Measurements from ENCODE around the gene SLC35E4.
"Not testable (repeated sequence)": the region's sequence is repeated elsewhere in the genome, so short reads cannot be mapped to it uniquely, and the experiment has no call there.

SLC35E4 gene

GRCh38 chr22:30635273-30636225, at the start of gene SLC35E4:
TSS of gene SLC35E4 (plus strand) at chr22:30635781. CDS start at chr22:30636451, 670 bp downstream.
- peak; percentile 96 for DNase-seq (ENCODE audit: low spot score)

- no peak for DNase-seq (ENCODE audit: low spot score)
Observed at GRCh38 chr22:30586414-30586813, 49.2 kb upstream of the SLC35E4 start.

GRCh38 chr22:30591191-30591587, 44.4 kb upstream of the SLC35E4 start:
- no peak for DNase-seq (ENCODE audit: low spot score)

GRCh38 chr22:30591588-30592359, 43.8 kb upstream of the SLC35E4 start, which contains the start of gene PES1:
TSS of gene PES1 (minus strand) at chr22:30591910. CDS start at chr22:30591833, 77 bp downstream.
- peak; percentile 98 for DNase-seq (ENCODE audit: low spot score)

- DNase-seq (ENCODE audit: low spot score): not testable (repeated sequence)
Observed at GRCh38 chr22:30592360-30592713, 43.2 kb upstream of the SLC35E4 start.

GRCh38 chr22:30596199-30596598, 39.4 kb upstream of the SLC35E4 start:
- no peak for DNase-seq (ENCODE audit: low spot score)

GRCh38 chr22:30596886-30597285, 38.7 kb upstream of the SLC35E4 start:
- DNase-seq (ENCODE audit: low spot score): no peak

- DNase-seq (ENCODE audit: low spot score): no peak
Observed at GRCh38 chr22:30598986-30599385, 36.6 kb upstream of the SLC35E4 start.

GRCh38 chr22:30600921-30601320, 34.7 kb upstream of the SLC35E4 start:
- DNase-seq (ENCODE audit: low spot score): no peak

GRCh38 chr22:30601464-30601863, 34.1 kb upstream of the SLC35E4 start:
- DNase-seq (ENCODE audit: low spot score): no peak

- peak; percentile 20 for DNase-seq (ENCODE audit: low spot score)
Observed at GRCh38 chr22:30602049-30602448, 33.5 kb upstream of the SLC35E4 start.

GRCh38 chr22:30603801-30604200, 31.8 kb upstream of the SLC35E4 start:
- no peak for DNase-seq (ENCODE audit: low spot score)

GRCh38 chr22:30604723-30605122, 30.9 kb upstream of the SLC35E4 start:
- DNase-seq (ENCODE audit: low spot score): no peak

- peak; percentile 44 for DNase-seq (ENCODE audit: low spot score)
Observed at GRCh38 chr22:30605449-30606110, 30.0 kb upstream of the SLC35E4 start.

GRCh38 chr22:30606455-30607299, 28.9 kb upstream of the SLC35E4 start, which contains the start of gene TCN2:
TSS of gene TCN2 (plus strand) at chr22:30607174. CDS start at chr22:30607332, 158 bp downstream.
- DNase-seq (ENCODE audit: low spot score): peak; percentile 26

GRCh38 chr22:30607300-30607930, 28.2 kb upstream of the SLC35E4 start:
- DNase-seq (ENCODE audit: low spot score): no peak

GRCh38 chr22:30607939-30608338, 27.6 kb upstream of the SLC35E4 start:
- no peak for DNase-seq (ENCODE audit: low spot score)

- peak; percentile 9 for DNase-seq (ENCODE audit: low spot score)
Observed at GRCh38 chr22:30609260-30610185, 26.1 kb upstream of the SLC35E4 start.

GRCh38 chr22:30610299-30610698, 25.3 kb upstream of the SLC35E4 start:
- DNase-seq (ENCODE audit: low spot score): no peak

- no peak for DNase-seq (ENCODE audit: low spot score)
Observed at GRCh38 chr22:30611197-30611596, 24.4 kb upstream of the SLC35E4 start.

Measured in CD4-positive, alpha-beta T cell treated with Interleukin-2 at 100 ng/mL for 4 hours (primary cell).